Activated naive CD8-positive, alpha-beta T cell treated with anti-CD3 and anti-CD28 coated beads, Interleukin-2, amount 10 ng/mL, durations not matched to agents 7 days and 5 days (primary cell): ENCODE data around the gene CEPT1. TPM values are rescaled to one million over a fixed set of nuclear protein-coding genes. Genes with fewer than 3 reads are reported as not detected.

Source experiments
- ATAC-seq: fragments of 150-1000 bp; cut with Tn5 transposase; one replicate; pipeline ENCODE4 v1.10.0; 2021; ENCODE audit warnings: low read depth, moderate library complexity
- POLR2A ChIA-PET: fragments of 350-600 bp; sonication (Branson Sonifier 250); formaldehyde crosslinking; loops from one replicate; lab custom pipeline; 2021; ENCODE audit warnings: antibody characterized with exemption; lab: Charles Lee
- DNase-seq: peaks from one replicate; pipeline ENCODE4 v3.0.0; 2021
- H3K27ac Mint-ChIP-seq: one replicate; pipeline ENCODE4 v1.8.0; 2022; ENCODE audit warnings: mild to moderate bottlenecking, mixed read lengths
- H3K27me3 Mint-ChIP-seq: one replicate; pipeline ENCODE4 v1.8.0; 2022; ENCODE audit warnings: mild to moderate bottlenecking, moderate library complexity, mixed read lengths
- H3K36me3 Mint-ChIP-seq: one replicate; pipeline ENCODE4 v1.8.0; 2021; ENCODE audit warnings: mild to moderate bottlenecking, mixed read lengths
- H3K4me1 Mint-ChIP-seq: one replicate; pipeline ENCODE4 v1.8.0; 2021; ENCODE audit warnings: mixed read lengths
- H3K4me3 Mint-ChIP-seq: one replicate; pipeline ENCODE4 v1.8.0; 2022; ENCODE audit warnings: mild to moderate bottlenecking, moderate library complexity, mixed read lengths
- H3K9me3 Mint-ChIP-seq: one replicate; pipeline ENCODE4 v1.8.0; 2021; ENCODE audit warnings: mixed read lengths
- total RNA-seq, 2 experiments: library from RNA; stranded (reverse); gene quantifications; one replicate each; pipeline ENCODE4 v1.2.3, GENCODE V29; 2021

CEPT1 gene
- total RNA-seq, 2 experiments from 2014 or later, result 44.1 to 46.5 TPM

GRCh38 chr1:111199881-111200801 lies 60.1 kb downstream of the CEPT1 start, which contains the start of gene DENND2D:
TSS of gene DENND2D (minus strand) at chr1:111200646. CDS start at chr1:111200459, 187 bp downstream.
- Mint-ChIP-seq H3K36me3 (peaks cover 52% of the 10 kb centered on the region), H3K4me1 (peaks cover 38% of the 10 kb centered on the region), H3K4me3 (peak within 1 kb of the TSS; percentile 98), H3K27me3 (no peaks in the 10 kb centered on the region), H3K9me3 (no peaks in the 10 kb centered on the region), H3K27ac (peak within 1 kb of the TSS; percentile 97)
- POLR2A ChIA-PET, result interaction anchor here (0.8 to 15.0 kb wide), 20 partner anchors 7 to 527 kb away, joined by 3 to 948 read pairs (median 6); partner anchors contain the start of genes ATP5PB, CD53, CEPT1 and CHI3L2
- peak; percentile 37 for ATAC-seq
- peak; percentile 65 for DNase-seq

- peaks cover 47% of the 10 kb centered on the region for H3K36me3 Mint-ChIP-seq
- POLR2A ChIA-PET, result interaction anchor here (1.0 to 15.0 kb wide), 12 partner anchors 7 to 528 kb away, joined by 3 to 948 read pairs (median 7); partner anchors contain the start of genes CEPT1, CHI3L2 and DRAM2
- ATAC-seq (no peak), DNase-seq (no peak)
- no peaks in the 10 kb centered on the region for H3K9me3 Mint-ChIP-seq
- peak overlapping the region; percentile 97 for H3K27ac Mint-ChIP-seq
- H3K27me3 Mint-ChIP-seq, result no peaks in the 10 kb centered on the region
- H3K4me3 Mint-ChIP-seq, result peak overlapping the region; percentile 98
- peaks cover 39% of the 10 kb centered on the region for H3K4me1 Mint-ChIP-seq
Observed at GRCh38 chr1:111200802-111201161, 60.8 kb downstream of the CEPT1 start.

GRCh38 chr1:111201275-111202090 lies 61.5 kb downstream of the CEPT1 start:
- no peak for DNase-seq
- peak overlapping the region; percentile 98 for H3K4me3 Mint-ChIP-seq
- ATAC-seq, result no peak
- POLR2A ChIA-PET, result interaction anchor here (1.1 to 15.0 kb wide), 4 partner anchors 8 to 198 kb away, joined by 3 to 948 read pairs (median 18); partner anchors contain the start of genes CEPT1 and DRAM2
- no peaks in the 10 kb centered on the region for H3K9me3 Mint-ChIP-seq
- peaks cover 39% of the 10 kb centered on the region for H3K4me1 Mint-ChIP-seq
- peak overlapping the region; percentile 97 for H3K27ac Mint-ChIP-seq
- H3K36me3 Mint-ChIP-seq, result peaks cover 44% of the 10 kb centered on the region
- H3K27me3 Mint-ChIP-seq, result no peaks in the 10 kb centered on the region

- POLR2A ChIA-PET, result interaction anchor here (0.8 to 15.0 kb wide), 4 partner anchors 9 to 197 kb away, joined by 3 to 948 read pairs (median 9); no protein-coding TSS in a partner anchor
- H3K4me3 Mint-ChIP-seq, result peak overlapping the region; percentile 98
- no peaks in the 10 kb centered on the region for H3K27me3 Mint-ChIP-seq
- no peaks in the 10 kb centered on the region for H3K9me3 Mint-ChIP-seq
- peaks cover 36% of the 10 kb centered on the region for H3K36me3 Mint-ChIP-seq
- ATAC-seq (no peak), DNase-seq (no peak)
- peak overlapping the region; percentile 97 for H3K27ac Mint-ChIP-seq
- H3K4me1 Mint-ChIP-seq, result peaks cover 38% of the 10 kb centered on the region
Observed at GRCh38 chr1:111202366-111202706, 62.3 kb downstream of the CEPT1 start.

GRCh38 chr1:111202707-111203623 lies 62.9 kb downstream of the CEPT1 start:
- H3K9me3 Mint-ChIP-seq, result no peaks in the 10 kb centered on the region
- peak overlapping the region; percentile 98 for H3K4me3 Mint-ChIP-seq
- H3K27me3 Mint-ChIP-seq, result no peaks in the 10 kb centered on the region
- ATAC-seq (no peak), DNase-seq (no peak)
- H3K27ac Mint-ChIP-seq, result peak overlapping the region; percentile 97
- H3K36me3 Mint-ChIP-seq, result peaks cover 29% of the 10 kb centered on the region
- POLR2A ChIA-PET, result interaction anchor here (0.8 to 15.0 kb wide), 9 partner anchors 9 to 331 kb away, joined by 3 to 948 read pairs (median 4); partner anchors contain the start of genes CEPT1 and DRAM2
- peaks cover 42% of the 10 kb centered on the region for H3K4me1 Mint-ChIP-seq

GRCh38 chr1:111203681-111204200 lies 63.7 kb downstream of the CEPT1 start:
- H3K27me3 Mint-ChIP-seq, result no peaks in the 10 kb centered on the region
- H3K9me3 Mint-ChIP-seq, result no peaks in the 10 kb centered on the region
- POLR2A ChIA-PET, result interaction anchor here (0.8 to 15.0 kb wide), 9 partner anchors 10 to 332 kb away, joined by 3 to 948 read pairs (median 4); partner anchors contain the start of genes ATP5PB, CEPT1, DRAM2 and WDR77
- ATAC-seq (peak; percentile 26), DNase-seq (peak; percentile 89)
- peak overlapping the region; percentile 91 for H3K27ac Mint-ChIP-seq
- H3K4me1 Mint-ChIP-seq, result peaks cover 46% of the 10 kb centered on the region
- peak overlapping the region; percentile 98 for H3K4me3 Mint-ChIP-seq
- H3K36me3 Mint-ChIP-seq, result peaks cover 24% of the 10 kb centered on the region

- Mint-ChIP-seq H3K27ac (peak overlapping the region; percentile 91), H3K4me3 (peak overlapping the region; percentile 98), H3K9me3 (no peaks in the 10 kb centered on the region), H3K36me3 (peaks cover 18% of the 10 kb centered on the region), H3K27me3 (no peaks in the 10 kb centered on the region), H3K4me1 (peaks cover 50% of the 10 kb centered on the region)
- DNase-seq (peak; percentile 84), ATAC-seq (peak; percentile 64)
- POLR2A ChIA-PET, result interaction anchor here (0.8 to 15.0 kb wide), 9 partner anchors 11 to 333 kb away, joined by 3 to 948 read pairs (median 4); partner anchors contain the start of genes ATP5PB, CEPT1, DRAM2 and WDR77
Observed at GRCh38 chr1:111204201-111204982, 64.4 kb downstream of the CEPT1 start.

GRCh38 chr1:111204983-111205713 lies 65.1 kb downstream of the CEPT1 start:
- Mint-ChIP-seq H3K9me3 (no peaks in the 10 kb centered on the region), H3K27ac (peak overlapping the region; percentile 91), H3K36me3 (peaks cover 10% of the 10 kb centered on the region), H3K27me3 (no peaks in the 10 kb centered on the region), H3K4me1 (peaks cover 53% of the 10 kb centered on the region), H3K4me3 (peak overlapping the region; percentile 98)
- no peak for DNase-seq
- POLR2A ChIA-PET, result interaction anchor here (15.0 kb wide), 1 partner anchor 13 kb away, joined by 948 read pairs; no protein-coding TSS in a partner anchor
- no peak for ATAC-seq

- Mint-ChIP-seq H3K36me3 (peaks cover 8% of the 10 kb centered on the region), H3K27ac (peak overlapping the region; percentile 18)
Observed at GRCh38 chr1:111205714-111206050, 65.7 kb downstream of the CEPT1 start.

GRCh38 chr1:111208921-111209320 lies 68.9 kb downstream of the CEPT1 start:
- H3K4me3 Mint-ChIP-seq, result no peak overlapping the region
- no peak overlapping the region for H3K27ac Mint-ChIP-seq
- H3K4me1 Mint-ChIP-seq, result peaks cover 57% of the 10 kb centered on the region
- DNase-seq (no peak), ATAC-seq (no peak)
- H3K36me3 Mint-ChIP-seq, result peaks cover 6% of the 10 kb centered on the region
- no peaks in the 10 kb centered on the region for H3K9me3 Mint-ChIP-seq
- H3K27me3 Mint-ChIP-seq, result no peaks in the 10 kb centered on the region
- POLR2A ChIA-PET, result interaction anchor here (1.1 kb wide), 1 partner anchor 9 kb away, joined by 3 read pairs; no protein-coding TSS in a partner anchor

More at GRCh38 chr1:111205714-111206050, 65.7 kb downstream of the CEPT1 start:
- ATAC-seq, result no peak
- Mint-ChIP-seq H3K4me1 (peaks cover 54% of the 10 kb centered on the region), H3K27me3 (no peaks in the 10 kb centered on the region), H3K9me3 (no peaks in the 10 kb centered on the region), H3K4me3 (peak overlapping the region; percentile 15)
- POLR2A ChIA-PET, result interaction anchor here (1.2 kb wide), 1 partner anchor 9 kb away, joined by 4 read pairs; no protein-coding TSS in a partner anchor
- DNase-seq, result no peak
